ENCODE measurements around the gene SPDEF.

Gene SPDEF

DNA sequence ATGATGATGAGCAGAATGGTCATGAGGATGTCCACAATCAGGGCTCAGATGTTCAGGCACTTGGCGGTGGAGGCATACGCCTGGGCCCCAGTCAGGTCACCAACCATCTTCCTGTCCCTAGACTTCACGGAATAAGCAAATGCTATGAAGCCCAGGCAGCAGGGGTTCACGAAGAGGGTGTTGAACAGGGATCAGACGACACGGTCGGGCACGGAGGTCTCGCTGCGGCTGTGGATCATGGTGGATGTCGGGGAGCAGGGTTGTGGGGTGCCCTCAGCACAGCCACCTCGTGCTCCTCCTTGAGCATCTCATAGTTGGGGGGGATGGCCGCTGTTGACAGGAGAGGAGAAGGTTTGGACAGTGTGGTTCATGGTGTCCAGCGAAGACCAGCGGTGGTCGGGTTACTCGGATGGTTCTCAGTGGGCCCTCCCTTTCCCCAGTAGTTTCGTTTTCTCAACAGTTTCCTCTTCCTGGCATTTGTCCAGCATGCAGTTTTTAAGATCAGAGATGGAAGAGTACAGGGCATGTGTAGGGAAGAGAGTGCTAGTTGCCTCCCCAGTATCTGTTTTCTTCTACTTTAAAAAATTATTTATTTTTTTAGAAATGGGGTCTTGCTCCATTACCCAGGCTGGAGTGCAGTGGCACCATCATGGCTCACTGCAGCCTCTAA, 20.3 kb upstream of the SPDEF start:
- H3K36me3 ChIP-seq, result no peaks in the 10 kb centered on the region
- H3K9me3 ChIP-seq, result no peaks in the 10 kb centered on the region
- no peak for DNase-seq
- no peak overlapping the region for H3K4me3 ChIP-seq
- H3K4me1 ChIP-seq, result no peaks in the 10 kb centered on the region
- TF ChIP-seq, protein P1, sequence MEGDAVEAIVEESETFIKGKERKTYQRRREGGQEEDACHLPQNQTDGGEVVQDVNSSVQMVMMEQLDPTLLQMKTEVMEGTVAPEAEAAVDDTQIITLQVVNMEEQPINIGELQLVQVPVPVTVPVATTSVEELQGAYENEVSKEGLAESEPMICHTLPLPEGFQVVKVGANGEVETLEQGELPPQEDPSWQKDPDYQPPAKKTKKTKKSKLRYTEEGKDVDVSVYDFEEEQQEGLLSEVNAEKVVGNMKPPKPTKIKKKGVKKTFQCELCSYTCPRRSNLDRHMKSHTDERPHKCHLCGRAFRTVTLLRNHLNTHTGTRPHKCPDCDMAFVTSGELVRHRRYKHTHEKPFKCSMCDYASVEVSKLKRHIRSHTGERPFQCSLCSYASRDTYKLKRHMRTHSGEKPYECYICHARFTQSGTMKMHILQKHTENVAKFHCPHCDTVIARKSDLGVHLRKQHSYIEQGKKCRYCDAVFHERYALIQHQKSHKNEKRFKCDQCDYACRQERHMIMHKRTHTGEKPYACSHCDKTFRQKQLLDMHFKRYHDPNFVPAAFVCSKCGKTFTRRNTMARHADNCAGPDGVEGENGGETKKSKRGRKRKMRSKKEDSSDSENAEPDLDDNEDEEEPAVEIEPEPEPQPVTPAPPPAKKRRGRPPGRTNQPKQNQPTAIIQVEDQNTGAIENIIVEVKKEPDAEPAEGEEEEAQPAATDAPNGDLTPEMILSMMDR (IDR thresholded peaks at IDR 0.05), result no peak
- no peak overlapping the region for H3K27ac ChIP-seq
- peaks cover 0 to 22% of the 10 kb centered on the region in 2 donors for H3K27me3 ChIP-seq
- intact Hi-C loops (cut with DNase I; ENCODE audit: low total_unique reads), result no loop called here

DNA sequence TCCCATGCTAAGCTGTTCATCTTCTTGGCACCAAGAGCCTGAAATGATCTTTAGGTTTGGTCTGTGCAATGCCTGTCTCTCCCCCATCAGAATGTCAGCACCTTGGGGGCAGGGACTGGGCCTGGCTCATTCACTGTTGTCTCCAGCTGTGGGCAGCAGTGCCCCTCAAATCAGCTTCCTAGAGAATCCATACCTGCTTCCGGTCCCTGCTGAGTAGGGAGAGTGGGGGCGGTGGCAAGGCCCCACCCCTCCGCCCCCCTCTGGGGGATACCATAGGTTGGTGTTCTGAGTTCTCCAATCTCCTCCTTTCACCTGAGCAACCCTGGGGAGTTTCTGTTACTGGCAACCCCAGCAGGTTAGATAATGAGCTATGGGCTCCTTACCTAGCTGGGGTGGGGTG, 19.2 kb upstream of the SPDEF start:
- no peak overlapping the region for H3K27ac ChIP-seq
- H3K4me3 ChIP-seq, result no peak overlapping the region
- TF ChIP-seq, protein P1 (IDR thresholded peaks at IDR 0.05), result no peak
- DNase-seq, result no peak
- H3K27me3 ChIP-seq, result peaks cover 0 to 27% of the 10 kb centered on the region in 2 donors
- no peaks in the 10 kb centered on the region for H3K36me3 ChIP-seq
- intact Hi-C loops (cut with DNase I; ENCODE audit: low total_unique reads), result no loop called here
- H3K4me1 ChIP-seq, result no peaks in the 10 kb centered on the region
- H3K9me3 ChIP-seq, result no peaks in the 10 kb centered on the region

DNA sequence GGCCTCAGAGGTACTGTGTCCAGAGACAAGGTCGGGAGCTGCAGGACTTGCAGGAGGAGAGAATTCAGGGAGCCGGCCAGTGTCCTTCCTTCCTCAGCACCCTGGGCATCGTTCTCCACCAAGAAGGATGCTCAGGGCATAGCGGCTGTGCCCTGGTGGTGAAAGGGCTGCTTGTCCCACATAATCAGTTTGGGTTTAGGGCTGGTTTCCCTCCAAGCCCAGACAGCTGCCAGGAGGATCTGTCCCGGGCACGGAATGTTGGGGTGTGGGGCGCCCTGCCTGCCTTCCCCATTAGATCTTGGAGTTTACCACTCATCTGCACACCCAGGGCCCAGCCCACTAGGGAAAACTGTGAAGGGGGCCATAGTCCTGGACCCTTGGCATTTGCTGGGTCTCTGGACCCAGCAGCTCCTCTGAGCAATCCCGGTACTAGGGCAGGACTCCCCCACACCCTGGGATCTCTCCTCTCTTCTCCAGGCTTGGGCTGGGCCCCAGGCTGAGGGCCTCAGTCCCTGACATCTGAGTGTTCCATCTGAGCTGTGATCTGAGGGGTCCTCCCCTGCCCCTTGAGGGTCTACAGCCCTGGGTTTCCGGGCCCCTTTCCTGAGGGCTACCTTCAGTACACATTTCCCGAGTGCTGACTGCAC, 18.6 kb upstream of the SPDEF start:
- H3K4me1 ChIP-seq, result no peaks in the 10 kb centered on the region
- no peaks in the 10 kb centered on the region for H3K36me3 ChIP-seq
- intact Hi-C loops (cut with DNase I; ENCODE audit: low total_unique reads), result no loop called here
- TF ChIP-seq, protein P1 (IDR thresholded peaks at IDR 0.05), result no peak
- no peak overlapping the region for H3K4me3 ChIP-seq
- H3K9me3 ChIP-seq, result no peaks in the 10 kb centered on the region
- no peak overlapping the region for H3K27ac ChIP-seq
- no peak for DNase-seq
- H3K27me3 ChIP-seq, result peaks cover 0 to 32% of the 10 kb centered on the region in 2 donors

DNA sequence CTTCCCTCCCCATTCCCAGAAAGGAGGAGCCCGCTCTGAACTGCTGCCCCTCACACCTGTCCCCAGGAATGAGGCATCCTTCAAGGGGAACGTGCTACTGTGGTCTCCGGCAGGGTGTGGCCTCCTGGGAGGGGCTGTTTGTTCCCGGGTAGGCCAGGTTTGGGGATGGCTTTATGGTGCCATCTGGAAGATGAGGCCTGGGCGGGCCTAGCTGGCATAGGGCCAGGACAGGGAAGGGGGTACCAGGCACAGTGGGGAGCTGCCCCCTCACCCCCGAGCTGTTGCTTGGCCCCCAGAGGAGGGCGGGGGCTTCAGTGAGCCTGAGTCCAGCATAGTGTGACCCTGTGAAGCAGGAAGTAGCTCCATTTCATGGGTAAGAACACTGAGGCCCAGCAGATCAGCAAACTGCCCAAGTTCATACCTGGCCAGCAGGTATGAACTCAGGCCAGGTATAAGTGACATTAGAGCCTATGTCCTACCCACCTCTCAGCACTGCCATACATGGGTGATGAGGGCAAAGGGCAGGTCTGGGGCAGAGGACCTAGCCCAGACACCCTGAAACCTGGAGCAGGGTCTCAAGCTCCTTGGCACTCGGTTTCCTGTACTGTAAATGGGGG, 17.5 kb upstream of the SPDEF start:
- Histone ChIP-seq H3K9me3 (no peaks in the 10 kb centered on the region), H3K27me3 (peaks cover 0 to 43% of the 10 kb centered on the region in 2 donors), H3K36me3 (no peaks in the 10 kb centered on the region), H3K27ac (no peak overlapping the region), H3K4me3 (no peak overlapping the region), H3K4me1 (no peaks in the 10 kb centered on the region)
- intact Hi-C loops (cut with DNase I; ENCODE audit: low total_unique reads), result no loop called here
- TF ChIP-seq, protein P1 (IDR thresholded peaks at IDR 0.05), result no peak
- DNase-seq, result no peak

DNA sequence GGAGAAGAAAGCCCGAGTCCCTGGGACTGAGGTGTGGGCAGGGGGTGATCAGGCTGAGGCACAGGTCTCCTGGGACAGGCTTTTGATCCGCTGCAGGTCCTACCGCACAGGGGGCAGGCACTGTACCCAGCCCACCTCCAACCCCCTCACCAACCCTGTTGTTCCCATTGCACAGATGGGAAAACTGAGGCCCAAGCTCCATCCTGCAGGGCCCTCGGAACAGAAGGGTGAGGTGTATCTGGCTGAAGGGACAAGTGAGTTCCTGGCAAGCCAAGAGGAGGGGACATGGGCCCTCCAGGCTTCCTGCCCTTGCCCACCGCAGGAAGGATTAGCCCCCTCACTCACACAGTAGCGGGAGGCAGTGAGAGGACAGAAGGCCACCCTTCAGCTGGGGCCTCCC, 16.5 kb upstream of the SPDEF start:
- H3K27me3 ChIP-seq, result peaks cover 0 to 51% of the 10 kb centered on the region in 2 donors
- no peaks in the 10 kb centered on the region for H3K4me1 ChIP-seq
- TF ChIP-seq, protein P1 (IDR thresholded peaks at IDR 0.05), result no peak
- no peak overlapping the region for H3K27ac ChIP-seq
- DNase-seq, result no peak
- no peaks in the 10 kb centered on the region for H3K9me3 ChIP-seq
- no peaks in the 10 kb centered on the region for H3K36me3 ChIP-seq
- no peak overlapping the region for H3K4me3 ChIP-seq
- intact Hi-C loops (cut with DNase I; ENCODE audit: low total_unique reads), result no loop called here

Measured in tibial artery (tissue), 4 donors.